SK-N-DZ (cell line): Measurements from ENCODE around the gene VGLL3. TPM values are rescaled to one million over a fixed set of nuclear protein-coding genes. Genes with fewer than 3 reads are reported as not detected.
"Not testable (repeated sequence)": the region's sequence is repeated elsewhere in the genome, so short reads cannot be mapped to it uniquely, and the experiment has no call there.

Experiments
- DNase-seq: peaks from one replicate; pipeline ENCODE4 v3.0.0-alpha.2; 2015; ENCODE audit warnings: low spot score
- polyA plus RNA-seq, 2 experiments: library from polyadenylated mRNA; depleted of rRNA; stranded (reverse); fragments of >200 nt; gene quantifications; 2 replicates each; pipeline ENCODE4 v1.2.3, GENCODE V29; 2014

The VGLL3 gene, protein sequence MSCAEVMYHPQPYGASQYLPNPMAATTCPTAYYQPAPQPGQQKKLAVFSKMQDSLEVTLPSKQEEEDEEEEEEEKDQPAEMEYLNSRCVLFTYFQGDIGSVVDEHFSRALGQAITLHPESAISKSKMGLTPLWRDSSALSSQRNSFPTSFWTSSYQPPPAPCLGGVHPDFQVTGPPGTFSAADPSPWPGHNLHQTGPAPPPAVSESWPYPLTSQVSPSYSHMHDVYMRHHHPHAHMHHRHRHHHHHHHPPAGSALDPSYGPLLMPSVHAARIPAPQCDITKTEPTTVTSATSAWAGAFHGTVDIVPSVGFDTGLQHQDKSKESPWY
- polyA plus RNA-seq (2014; cell fraction: cytosol; rRNA removed): 0.15 and 0.36 TPM in 2 replicates
- polyA plus RNA-seq (2014; cell fraction: nucleus; rRNA removed): 0.16 and 0.19 TPM in 2 replicates

DNA sequence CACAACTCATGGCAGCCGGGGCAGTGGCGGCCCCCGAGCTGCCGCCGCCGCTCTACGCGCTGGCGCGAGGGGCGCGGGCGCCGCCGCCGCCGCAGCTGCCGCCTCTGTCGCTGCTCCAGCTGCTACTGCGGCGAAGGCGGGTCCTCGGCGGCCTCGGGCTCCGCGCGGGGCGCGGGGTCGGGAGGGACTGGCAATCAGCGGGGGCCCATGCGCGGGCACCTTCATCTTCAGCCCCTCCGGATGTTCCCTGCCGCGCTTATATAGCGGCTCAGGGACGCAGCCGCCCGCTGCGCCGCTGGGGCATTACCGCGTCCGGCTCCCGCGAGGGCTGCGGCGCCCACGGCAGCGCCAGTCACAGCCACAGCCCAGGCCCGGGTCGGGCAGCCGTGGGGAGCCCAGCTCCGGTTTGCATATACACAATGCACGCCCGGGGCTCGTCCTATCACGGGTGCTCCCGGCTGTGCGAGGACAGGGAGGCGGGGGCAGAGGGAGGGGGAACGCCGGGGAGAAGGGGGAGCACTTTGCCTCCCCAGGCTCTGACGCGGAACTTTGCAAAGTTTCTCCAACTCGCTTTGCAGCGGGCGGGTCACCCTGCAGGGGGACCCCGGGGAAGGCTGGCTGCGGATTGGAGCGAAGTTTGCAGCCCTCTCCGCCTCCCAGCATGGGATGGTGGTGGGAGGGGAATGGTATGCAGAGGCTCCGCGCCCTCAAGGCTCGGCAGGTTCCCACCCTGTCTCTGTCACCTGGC, at the start of gene VGLL3:
TSS of gene VGLL3 (minus strand) at position 416 of the 748 bp plus-strand sequence. CDS start at position 10, 406 bp downstream.
- no peak for DNase-seq

DNA sequence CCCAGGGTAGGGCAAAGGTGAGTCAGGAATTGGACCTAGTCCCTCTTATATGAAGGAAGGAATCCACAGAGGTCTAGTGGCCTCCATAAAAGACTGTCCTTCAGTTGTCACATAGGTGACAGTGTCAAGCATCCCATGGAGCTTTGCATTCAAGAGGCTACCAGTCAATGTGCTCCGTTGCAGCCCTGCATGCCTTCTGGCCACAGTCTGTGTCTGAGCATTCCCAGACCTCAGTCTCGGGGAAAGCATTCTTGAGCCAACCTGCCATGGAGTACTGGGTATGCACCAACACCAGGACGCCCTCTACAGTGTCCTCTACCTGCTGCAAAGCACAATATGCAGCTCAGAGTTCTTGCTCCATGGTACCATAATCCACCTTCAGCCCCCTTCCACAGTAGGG, 46.7 kb upstream of the VGLL3 start:
- no peak for DNase-seq

DNA sequence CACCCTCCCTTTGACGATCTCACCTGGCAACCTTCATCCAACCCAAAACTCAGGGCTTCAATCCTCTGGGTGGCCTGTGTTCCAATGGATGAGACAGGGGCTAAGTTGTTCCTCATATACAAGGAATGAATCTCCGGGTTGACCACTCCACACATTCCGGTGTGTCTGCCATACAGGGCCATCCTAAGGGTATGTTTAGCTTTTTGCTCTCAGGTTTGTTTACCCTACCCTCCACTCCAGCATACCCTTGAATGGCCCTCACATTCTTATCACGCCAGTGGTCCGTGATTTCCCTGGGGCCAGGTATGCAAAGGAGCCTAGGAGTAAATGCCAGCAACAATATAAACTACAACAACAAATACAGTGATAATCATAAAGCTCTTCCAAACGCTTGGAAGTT, 45.7 kb upstream of the VGLL3 start:
- no peak for DNase-seq

DNA sequence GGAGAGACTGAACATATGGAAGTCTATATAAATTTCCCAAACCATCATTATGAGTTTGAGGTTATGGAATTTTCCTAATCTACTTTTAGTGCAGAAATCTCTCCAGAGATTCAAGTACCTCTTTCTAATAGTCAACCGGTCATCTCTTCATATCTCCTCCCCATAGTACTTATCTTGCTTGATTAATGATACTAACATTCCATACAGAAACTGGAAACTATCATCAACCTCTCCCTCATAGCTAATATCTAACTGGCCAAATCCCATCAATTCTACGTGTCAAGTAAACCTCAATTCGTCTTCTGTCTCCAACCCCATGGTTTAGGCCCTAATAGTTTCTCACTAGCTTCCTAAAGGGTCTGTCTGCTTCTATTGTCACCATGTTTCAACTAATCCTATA, 44.4 kb upstream of the VGLL3 start:
- no peak for DNase-seq

DNA sequence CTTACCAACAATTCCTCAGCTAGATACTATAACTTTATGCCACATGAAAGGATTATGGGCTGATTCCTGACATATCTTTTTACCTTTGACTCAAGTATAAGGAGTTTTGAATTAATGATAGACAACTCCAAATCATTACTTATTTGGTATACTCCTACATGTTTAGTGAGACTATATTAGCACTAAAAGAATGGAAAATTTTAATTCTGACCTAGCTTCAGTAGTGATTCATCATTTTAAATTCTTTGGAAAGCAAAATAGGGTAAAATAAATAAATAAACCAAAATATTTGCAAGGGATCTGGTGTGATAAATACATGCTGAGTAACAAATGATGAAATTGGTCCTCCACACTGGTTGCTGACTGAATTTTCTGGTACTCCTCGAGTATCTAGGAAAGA, 42.3 kb upstream of the VGLL3 start:
- no peak for DNase-seq

DNA sequence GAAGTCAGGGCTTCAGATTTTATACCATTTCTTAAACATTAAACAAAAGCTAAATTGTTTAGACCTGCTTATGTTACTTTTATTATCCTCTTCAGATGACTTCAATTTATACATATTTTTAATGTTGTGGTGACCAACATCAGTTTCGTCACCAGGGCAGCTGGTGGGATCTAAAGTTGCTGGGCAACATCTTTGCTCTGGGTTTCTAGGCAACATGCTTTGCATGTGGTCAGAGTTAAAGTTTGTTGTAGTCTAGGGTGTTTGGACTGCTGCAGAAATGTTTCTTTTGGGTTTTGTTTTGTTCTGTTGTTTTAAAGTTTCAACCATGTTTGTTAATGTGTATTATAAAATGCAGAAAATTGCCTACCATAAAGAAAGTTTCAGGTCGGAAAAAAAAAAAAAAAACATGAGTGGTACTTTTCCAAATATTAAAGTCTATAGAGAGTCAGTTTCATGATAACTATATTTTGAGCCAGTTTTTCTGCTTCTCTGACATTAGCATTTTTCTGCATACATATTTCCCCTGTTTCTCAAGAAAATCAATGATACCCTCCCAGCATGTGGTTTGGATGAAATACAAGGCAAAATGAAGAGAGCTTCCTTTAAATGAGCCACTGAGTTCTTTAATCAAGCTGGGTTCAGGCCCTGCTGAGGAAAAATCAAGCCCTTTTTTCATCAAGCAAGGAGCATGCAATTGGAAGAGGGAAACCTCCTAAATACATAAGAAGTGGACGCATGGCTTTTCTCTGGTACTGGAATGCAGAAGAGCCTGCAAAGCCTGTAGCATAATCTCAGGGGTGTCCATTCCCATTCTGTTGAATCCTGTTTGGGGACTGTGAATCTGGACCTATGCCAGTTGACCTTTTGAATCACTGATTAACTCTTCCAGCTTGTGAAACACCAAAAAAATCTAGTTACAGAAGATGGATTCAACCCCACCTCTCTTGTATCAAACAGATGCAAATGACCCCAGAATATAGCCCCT, 35.0 kb upstream of the VGLL3 start:
- DNase-seq: no peak

DNA sequence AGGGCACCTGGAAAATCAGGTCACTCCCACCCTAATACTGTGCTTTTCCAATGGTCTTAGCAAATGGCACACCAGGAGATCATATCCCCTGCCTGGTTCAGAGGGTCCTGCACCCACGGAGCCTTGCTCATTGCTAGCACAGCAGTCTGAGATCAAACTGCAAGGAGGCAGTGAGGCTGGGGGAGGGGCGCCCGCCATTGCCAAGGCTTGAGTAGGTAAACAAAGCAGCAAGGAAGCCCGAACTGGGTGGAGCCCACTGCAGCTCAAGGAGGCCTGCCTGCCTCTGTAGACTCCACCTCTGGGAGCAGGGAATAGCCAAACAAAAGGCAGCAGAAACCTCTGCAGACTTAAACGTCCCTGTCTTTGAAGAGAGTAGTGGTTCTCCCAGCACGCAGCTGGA, 26.4 kb upstream of the VGLL3 start:
- DNase-seq: not testable (repeated sequence)

DNA sequence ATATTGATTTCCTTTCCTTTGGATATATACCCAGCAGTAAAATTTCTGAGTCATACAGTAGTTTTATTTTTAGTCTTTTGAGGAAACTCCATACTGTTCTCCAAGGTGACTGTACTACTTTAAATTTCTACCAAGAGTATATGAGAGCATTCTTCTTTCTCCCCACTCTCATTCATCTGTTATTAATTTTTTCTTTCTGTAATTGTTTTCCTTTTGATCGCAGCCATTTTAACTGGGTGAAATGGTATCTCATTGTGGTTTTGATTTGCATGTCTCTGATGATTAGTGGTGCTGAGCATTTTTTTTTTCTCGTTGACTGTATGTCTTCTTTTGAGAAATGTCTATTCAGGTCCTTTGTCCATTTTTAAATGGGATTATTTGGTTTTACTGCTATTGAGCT, 18.3 kb upstream of the VGLL3 start:
- no peak for DNase-seq

DNA sequence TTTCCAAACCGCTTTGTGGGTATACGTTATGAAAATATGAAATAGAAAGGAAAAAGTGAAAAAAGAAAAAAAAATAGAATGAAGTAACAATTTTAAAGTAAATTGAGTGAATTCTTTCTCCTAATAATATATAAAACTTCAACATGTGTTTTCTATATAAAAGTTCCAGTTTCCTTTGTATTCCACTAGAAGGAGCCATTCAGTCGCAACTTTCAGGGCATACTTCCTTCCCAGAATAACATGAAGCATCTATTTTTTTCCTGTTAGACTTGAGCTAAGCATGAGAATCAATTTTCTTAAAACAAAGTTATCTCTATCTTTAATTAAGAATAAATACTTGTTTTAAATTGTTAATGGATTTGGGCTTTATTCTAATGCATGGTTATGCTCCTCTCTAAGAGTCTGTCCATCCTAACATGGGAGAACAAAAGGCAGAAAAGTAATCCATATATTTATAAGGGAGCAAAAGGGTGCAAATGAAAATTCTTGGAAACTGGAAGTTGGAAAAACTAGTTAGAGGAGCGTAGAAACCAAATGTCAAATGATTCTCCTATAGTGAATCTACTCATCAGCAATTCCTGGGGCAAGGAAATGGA, 16.0 kb upstream of the VGLL3 start:
- DNase-seq: no peak

DNA sequence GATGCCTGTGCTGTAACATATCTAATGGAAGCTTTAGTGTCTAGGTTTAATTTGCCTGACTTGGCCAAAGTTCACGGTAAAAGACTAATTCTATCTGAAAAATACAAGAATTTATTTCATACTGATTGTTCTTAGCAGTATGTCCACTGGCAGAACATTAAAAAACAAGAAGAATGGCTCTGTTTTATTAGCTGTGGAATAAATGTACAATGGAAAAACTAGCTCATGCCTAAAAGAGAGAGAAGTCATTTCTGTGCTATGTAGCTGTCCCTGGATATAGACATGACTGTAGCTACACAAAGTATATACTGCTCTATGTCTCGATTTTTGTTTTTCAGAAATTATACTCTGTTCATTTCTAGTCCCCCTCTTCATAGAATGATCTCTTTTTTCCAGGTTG, 13.9 kb upstream of the VGLL3 start:
- DNase-seq: no peak

DNA sequence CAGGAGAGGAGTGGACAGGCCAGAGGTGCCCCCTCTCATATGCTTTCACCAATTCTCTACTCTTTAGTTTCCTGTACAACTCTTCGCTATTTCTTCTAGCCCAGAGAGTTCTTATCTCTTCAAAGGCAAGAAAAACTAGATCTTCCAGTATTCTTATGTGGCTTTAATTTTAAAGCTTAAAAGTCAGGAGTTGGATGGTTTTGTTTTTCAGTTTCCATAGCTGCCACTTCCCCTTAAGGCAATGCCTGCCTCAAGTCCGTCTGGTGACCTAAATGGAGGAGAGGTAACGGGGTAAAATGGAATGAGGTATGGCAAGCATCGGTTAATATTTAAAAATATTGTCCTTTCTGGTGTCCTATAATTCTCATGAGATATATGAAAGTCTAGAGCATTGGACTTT, 11.4 kb upstream of the VGLL3 start:
- DNase-seq: no peak

DNA sequence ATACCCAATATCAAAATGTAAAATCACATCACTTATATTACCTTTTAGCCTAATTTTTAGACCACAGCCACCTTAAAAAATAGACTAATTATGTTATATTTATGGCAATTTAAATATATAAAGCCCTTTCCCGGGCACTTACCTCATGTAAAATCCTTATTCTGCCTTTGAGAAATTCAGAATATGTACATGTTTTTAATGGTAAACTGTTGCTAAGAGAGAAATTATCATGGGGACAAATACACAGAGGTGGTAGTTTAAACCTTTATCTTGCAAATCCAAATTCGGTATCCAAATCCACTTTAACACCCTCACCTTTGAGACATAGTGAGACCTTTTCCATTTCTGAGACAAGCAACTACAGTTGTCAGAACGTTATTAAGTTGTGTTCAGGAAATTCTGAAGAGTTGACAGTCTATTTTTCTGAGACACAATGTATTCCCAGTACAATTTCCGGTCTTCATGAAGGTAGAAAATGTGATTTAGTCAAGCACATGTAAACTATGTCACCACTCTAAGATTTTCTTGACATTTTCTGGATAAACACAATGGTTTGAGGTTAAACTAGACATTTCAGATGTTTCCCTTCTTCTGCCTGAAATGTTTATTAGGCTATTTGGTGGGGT, 10.6 kb upstream of the VGLL3 start:
- no peak for DNase-seq

DNA sequence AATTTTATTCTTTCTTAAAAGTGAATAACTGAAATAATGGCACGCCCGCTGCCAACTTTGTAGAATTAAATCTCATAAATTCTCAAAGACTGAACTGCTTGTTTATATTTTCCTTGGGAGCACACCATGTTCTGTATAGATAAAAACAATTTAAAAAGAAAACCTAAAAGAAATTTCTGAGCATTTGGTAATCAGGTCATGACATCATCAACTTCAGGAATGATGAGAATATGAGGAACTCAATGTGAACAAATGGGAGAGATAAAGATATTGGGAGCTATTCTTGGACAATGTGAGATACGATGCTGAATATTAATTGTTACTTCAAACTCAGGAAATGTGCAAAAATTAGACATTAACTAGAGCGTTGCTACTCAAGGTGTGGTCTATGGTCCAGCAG, 10.0 kb upstream of the VGLL3 start:
- no peak for DNase-seq

DNA sequence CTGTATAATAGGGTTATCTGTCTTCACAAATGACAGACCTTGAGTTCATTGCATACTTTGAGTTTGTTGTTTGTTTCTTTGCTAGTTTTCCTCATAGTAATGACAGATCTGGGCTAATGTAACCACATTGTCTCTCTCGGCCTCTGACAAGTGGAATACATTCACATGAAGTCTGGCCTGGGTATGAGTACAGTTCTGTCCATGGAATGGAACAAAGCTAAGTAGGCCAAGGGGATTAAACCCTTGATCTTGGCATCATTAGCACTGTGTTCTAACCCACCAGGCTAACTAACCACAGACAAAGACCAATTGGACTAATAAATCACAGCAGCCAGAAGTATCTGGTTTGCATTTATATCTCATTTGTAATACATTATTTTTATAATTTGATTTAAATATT, 7.6 kb upstream of the VGLL3 start:
- no peak for DNase-seq

DNA sequence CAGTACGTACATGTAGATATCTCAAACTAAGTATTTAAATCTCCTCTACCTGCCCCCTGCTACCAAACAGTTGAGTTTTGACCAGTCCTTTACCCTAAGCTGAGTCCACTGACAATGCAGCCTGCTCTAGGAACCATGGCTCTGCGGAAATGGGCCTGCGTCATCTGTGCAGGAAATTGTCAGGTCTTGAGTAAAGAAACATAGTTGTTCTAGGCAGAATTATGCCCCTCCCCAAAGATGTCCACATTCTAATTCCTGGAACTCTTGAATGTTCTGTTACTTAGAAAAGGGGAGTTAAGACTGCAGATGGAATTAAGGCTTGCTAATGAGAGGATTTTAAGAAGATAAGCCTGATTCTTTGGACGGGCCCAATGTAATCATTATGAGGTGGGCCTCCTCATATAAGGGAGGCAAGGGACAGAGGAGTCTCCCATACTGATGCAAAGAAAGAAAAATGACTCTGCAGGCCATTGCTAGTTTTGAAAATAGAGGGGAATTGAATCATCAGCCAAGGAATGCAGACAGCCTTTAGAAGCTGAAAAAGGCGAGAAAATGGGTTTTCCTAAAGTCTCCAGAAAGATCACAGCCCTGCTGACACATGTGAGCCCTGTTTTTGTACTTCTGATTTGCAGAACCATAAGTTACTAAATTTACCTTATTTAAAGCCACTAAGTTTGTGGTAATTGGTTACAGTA, 5.5 kb upstream of the VGLL3 start:
- no peak for DNase-seq

DNA sequence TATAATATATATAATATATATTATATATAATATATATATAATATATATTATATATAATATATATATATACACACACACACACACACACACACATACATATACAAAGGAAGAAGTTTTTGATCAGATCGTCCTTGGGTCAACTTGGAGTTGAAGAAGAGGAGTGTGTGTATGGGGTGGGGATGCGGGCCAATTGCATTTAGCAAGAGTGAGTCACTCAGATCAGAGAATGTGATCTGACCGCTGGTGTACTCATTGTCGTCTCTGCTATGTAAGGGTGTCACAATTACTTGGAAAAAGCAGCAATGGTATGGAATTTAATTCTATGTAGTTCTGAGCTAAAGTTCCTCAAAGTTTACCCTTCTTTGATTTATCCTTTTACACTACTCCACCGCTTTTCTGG, 4.6 kb upstream of the VGLL3 start:
- DNase-seq: no peak

DNA sequence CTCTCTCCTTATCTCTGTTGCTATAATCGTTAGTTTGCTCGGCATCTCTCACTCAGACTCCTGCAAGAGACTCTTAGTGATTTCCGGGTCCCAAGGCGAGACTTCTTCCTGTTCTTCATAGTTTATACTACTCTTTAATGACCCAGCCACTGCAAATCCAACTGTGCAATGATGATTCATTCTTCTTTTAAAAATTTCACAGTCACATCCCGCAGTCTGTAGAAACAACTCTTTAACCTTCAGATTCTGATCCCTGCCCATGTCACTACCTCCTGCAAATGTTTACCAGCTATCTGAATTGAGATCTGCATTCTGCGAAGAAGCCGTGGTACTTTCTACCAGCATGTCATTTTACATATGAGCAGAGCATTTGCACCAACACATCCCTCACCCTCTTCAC, 2.8 kb upstream of the VGLL3 start:
- no peak for DNase-seq

DNA sequence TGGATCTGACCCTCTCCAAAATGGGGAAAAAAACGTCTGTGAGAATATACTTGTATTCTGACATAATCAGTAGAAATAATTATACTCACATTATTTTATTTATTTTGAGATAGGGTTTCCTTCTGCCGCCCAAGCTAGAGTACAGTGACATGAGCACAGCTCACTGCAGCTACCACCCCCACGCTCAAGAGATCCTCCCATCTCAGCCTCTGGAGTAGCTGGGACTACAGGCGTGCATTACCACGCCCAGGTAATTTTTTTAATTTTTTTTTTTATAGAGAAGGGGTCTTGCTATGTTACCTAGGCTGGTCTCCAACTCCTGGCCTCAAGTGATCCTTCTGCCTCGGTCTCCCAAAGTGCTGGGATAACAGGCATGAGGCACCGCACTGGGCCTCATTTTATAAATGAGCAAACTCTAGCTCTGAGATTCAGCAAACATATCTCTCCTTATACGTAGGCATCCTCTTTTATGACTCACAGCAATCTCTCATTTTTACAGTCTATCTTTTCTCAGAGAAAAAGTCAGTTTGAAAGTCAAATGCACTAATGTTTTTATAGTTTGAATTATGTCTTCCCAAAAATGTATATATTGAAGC, 989 bp upstream of the VGLL3 start:
- no peak for DNase-seq

DNA sequence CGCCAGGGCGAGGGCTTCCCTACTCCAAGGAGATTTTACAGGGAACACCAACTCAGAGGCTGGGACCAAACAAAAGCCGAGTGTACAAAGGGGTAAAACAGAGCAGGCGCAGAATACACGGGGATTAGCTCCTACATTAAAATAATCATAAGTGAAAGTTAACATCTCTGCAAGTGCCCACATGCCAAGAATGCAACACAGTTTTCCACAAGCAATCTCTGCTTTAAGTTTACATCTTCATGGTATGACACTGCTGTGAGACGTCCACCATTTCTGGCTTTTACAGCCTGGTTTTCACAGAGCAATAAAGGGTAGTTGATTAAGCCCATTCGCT, 500 bp upstream of the VGLL3 start:
- DNase-seq: no peak
